ENCODE data around the gene ATP1A2. TPM values are rescaled to one million over a fixed set of nuclear protein-coding genes. Genes with fewer than 3 reads are reported as not detected.

ATP1A2 gene
- total RNA-seq, 3 donors from 2014 or later, result 2.6 to 124 (median 4.0) TPM

DNA sequence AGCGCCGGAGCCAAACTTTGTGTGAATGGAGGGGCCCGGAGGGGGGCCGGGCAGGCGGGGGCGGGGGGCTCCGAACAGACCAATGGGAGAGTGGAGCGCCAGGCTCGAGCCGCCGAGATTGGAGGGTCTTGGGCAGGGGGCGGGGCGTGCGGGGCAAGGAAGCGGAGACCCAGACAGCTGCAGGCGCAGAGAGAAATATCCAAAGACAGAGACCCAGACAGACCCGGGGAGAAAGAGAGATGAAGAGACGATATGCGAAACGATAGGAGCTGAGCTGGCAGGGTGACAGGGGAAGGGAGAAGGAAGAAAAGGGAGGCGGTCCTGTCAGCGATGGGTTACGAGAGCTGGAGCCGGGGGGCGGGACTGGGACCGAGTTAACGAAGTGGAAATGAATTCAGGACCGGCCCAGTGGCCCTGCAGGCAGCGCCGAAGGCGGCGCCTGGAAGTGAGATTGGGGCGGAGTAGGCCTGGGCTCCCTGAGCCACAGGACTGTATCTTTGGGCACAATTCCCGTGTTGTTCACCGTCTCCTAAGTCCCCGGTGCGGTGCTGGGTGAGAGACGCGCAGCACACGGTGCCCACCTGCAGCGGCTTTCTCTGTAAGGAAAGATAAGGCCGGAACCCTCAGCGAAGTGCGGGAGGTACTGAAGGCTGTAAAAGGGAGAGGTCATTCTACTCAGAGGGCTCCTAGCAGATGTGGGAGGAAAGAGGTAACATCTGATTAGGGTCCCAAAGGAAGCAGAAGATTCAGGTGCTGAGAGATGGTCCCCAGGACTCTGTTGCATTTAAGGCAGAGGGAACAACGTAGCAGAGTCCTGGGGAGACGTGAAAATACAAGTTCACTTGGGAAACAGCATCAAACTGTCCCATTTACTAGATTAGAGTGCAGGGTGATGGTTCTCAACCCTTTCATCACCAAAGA is 45.1 kb upstream of the ATP1A2 start:
- Histone ChIP-seq H3K36me3 (ENCODE audit: low read depth) (no peaks in the 10 kb centered on the region), H3K4me1 (ENCODE audit: low read depth) (no peaks in the 10 kb centered on the region), H3K4me3 (no peak overlapping the region), H3K9me3 (no peaks in the 10 kb centered on the region)
- TF ChIP-seq, protein P1, sequence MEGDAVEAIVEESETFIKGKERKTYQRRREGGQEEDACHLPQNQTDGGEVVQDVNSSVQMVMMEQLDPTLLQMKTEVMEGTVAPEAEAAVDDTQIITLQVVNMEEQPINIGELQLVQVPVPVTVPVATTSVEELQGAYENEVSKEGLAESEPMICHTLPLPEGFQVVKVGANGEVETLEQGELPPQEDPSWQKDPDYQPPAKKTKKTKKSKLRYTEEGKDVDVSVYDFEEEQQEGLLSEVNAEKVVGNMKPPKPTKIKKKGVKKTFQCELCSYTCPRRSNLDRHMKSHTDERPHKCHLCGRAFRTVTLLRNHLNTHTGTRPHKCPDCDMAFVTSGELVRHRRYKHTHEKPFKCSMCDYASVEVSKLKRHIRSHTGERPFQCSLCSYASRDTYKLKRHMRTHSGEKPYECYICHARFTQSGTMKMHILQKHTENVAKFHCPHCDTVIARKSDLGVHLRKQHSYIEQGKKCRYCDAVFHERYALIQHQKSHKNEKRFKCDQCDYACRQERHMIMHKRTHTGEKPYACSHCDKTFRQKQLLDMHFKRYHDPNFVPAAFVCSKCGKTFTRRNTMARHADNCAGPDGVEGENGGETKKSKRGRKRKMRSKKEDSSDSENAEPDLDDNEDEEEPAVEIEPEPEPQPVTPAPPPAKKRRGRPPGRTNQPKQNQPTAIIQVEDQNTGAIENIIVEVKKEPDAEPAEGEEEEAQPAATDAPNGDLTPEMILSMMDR (IDR thresholded peaks at IDR 0.05), result no peak
- DNase-seq (peak; percentile 67 to 76 (median 73)), ATAC-seq (peak; percentile 86)
- intact Hi-C loops (cut with DNase I, micrococcal nuclease), result no loop called here

DNA sequence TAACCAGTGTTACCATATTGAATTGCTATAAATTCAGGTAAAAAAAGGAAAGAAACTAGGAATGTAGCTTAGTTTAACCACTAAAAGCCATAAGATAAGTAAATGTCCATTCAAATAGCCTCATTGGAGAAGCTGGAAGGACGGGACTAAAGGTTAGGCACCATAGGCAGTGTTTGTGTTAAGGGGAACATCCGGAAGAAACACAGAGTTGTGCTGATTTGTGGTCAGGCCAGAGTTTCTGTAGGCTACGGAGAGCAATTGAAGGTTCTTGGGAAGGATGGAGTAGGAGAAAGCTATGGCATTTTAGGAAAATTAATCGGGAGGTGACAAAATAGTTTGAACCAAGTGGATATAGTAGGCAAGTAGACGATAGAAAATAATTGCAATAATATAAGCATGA is 44.3 kb upstream of the ATP1A2 start:
- intact Hi-C loops (cut with DNase I, micrococcal nuclease), result no loop called here
- Histone ChIP-seq H3K4me1 (ENCODE audit: low read depth) (no peaks in the 10 kb centered on the region), H3K4me3 (no peak overlapping the region), H3K9me3 (no peaks in the 10 kb centered on the region), H3K36me3 (ENCODE audit: low read depth) (no peaks in the 10 kb centered on the region)
- TF ChIP-seq, protein P1 (IDR thresholded peaks at IDR 0.05), result no peak
- ATAC-seq, result no peak
- DNase-seq, result no peak

DNA sequence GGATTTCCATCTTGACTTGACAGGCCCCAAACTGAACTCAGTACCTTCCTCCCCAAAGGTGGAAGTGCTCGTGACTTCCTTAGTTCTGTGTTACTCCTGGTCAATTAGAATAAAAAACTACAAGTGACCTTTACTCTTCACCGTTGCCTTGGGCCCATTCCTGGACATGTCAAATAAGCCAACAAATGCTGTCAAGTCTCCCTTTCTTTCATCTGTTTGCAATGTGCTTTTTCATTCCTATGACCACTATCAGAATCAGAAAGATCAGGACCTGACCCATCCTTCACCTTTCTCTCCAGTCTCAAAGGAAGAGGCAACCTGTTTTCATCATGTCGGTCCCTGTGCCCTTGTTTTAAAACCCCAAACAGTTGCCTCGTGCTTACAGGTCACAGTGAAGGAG is 40.7 kb upstream of the ATP1A2 start:
- no peaks in the 10 kb centered on the region for H3K9me3 ChIP-seq
- H3K36me3 ChIP-seq (ENCODE audit: low read depth), result no peaks in the 10 kb centered on the region
- H3K4me1 ChIP-seq (ENCODE audit: low read depth), result no peaks in the 10 kb centered on the region
- intact Hi-C loops (cut with DNase I, micrococcal nuclease), result no loop called here
- TF ChIP-seq, protein P1 (IDR thresholded peaks at IDR 0.05), result no peak
- ATAC-seq (no peak), DNase-seq (no peak)
- no peak overlapping the region for H3K4me3 ChIP-seq

DNA sequence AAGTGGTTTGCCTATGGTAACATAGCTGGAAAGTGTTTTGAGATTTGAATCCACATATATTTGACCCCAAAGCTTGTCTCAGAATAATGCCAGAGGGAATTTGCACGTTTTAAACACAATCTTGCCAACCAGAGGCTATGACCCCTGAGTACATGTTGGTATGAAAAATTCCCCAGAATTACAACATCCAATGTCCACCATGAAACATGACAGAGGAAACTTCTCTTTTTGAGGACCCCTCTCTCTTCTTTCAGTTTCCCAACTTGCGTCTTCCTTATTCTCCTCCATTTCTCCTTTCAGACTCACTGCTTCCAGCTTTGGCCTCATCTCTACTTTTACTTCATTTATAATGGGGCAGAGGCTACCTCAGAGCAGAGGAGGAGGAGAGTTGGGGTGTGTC is 39.7 kb upstream of the ATP1A2 start:
- Histone ChIP-seq H3K9me3 (no peaks in the 10 kb centered on the region), H3K4me1 (ENCODE audit: low read depth) (no peaks in the 10 kb centered on the region), H3K4me3 (no peak overlapping the region), H3K36me3 (ENCODE audit: low read depth) (no peaks in the 10 kb centered on the region)
- ATAC-seq (no peak), DNase-seq (no peak)
- intact Hi-C loops (cut with DNase I, micrococcal nuclease), result no loop called here
- TF ChIP-seq, protein P1 (IDR thresholded peaks at IDR 0.05), result no peak

DNA sequence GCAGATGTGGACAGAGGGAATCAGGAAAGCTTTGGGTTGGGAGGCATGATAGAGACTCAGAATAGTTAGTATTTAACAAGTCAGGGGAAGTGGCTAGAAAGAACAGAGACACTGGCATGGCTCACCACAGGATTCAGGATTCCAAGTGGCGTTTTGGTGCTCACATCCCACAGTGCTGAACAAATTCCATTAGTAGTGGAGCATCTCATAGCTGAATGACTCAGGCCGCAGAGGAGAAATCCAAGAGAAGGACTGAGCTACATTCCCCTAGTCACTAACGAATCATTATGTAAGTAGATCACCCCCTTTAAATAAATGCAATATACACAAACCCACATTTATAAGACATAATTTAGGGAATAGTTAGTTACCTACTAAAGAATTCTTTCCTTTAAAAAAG is 39.3 kb upstream of the ATP1A2 start:
- intact Hi-C loops (cut with DNase I, micrococcal nuclease), result no loop called here
- H3K36me3 ChIP-seq (ENCODE audit: low read depth), result no peaks in the 10 kb centered on the region
- no peak overlapping the region for H3K4me3 ChIP-seq
- no peaks in the 10 kb centered on the region for H3K9me3 ChIP-seq
- TF ChIP-seq, protein P1 (IDR thresholded peaks at IDR 0.05), result no peak
- no peak for ATAC-seq
- DNase-seq, result no peak
- no peaks in the 10 kb centered on the region for H3K4me1 ChIP-seq (ENCODE audit: low read depth)

All from mucosa of descending colon (tissue), 3 donors.